ENCODE measurements around the gene SUCLA2.

SUCLA2 gene

GRCh38 chr13:48001114-48001881, at the start of gene SUCLA2:
Gene SUCLA2, minus strand, starts transcription at chr13:48001273. Its CDS starts 4 bp downstream, at chr13:48001269.
- peaks cover 4% of the 10 kb centered on the region for H3K36me3 Mint-ChIP-seq (ENCODE audit: low read depth)
- H3K4me3 Mint-ChIP-seq = peak within 1 kb of the TSS; percentile 92
- ATAC-seq (peak; percentile 100), DNase-seq (peak; percentile 93)
- H3K27ac Mint-ChIP-seq = peak within 1 kb of the TSS; percentile 84
- peaks cover 29% of the 10 kb centered on the region for H3K4me1 Mint-ChIP-seq
- H3K27me3 Mint-ChIP-seq = no peaks in the 10 kb centered on the region
- H3K9me3 Mint-ChIP-seq = no peaks in the 10 kb centered on the region

- no peak overlapping the region for H3K27ac Mint-ChIP-seq
- H3K27me3 Mint-ChIP-seq = no peaks in the 10 kb centered on the region
- DNase-seq (no peak), ATAC-seq (no peak)
- H3K4me3 Mint-ChIP-seq = no peak overlapping the region
- no peaks in the 10 kb centered on the region for H3K9me3 Mint-ChIP-seq
- no peaks in the 10 kb centered on the region for H3K4me1 Mint-ChIP-seq
- H3K36me3 Mint-ChIP-seq (ENCODE audit: low read depth) = peaks cover 38% of the 10 kb centered on the region
Observed at GRCh38 chr13:48050550-48050949, 49.5 kb upstream of the SUCLA2 start.

GRCh38 chr13:48043789-48044503, 42.9 kb upstream of the SUCLA2 start:
- no peaks in the 10 kb centered on the region for H3K27me3 Mint-ChIP-seq
- H3K4me3 Mint-ChIP-seq = no peak overlapping the region
- DNase-seq = no peak
- H3K27ac Mint-ChIP-seq = peak overlapping the region; percentile 32
- peak; percentile 49 for ATAC-seq
- H3K36me3 Mint-ChIP-seq (ENCODE audit: low read depth) = peaks cover 30% of the 10 kb centered on the region
- H3K9me3 Mint-ChIP-seq = no peaks in the 10 kb centered on the region
- peaks cover 20% of the 10 kb centered on the region for H3K4me1 Mint-ChIP-seq

DNA sequence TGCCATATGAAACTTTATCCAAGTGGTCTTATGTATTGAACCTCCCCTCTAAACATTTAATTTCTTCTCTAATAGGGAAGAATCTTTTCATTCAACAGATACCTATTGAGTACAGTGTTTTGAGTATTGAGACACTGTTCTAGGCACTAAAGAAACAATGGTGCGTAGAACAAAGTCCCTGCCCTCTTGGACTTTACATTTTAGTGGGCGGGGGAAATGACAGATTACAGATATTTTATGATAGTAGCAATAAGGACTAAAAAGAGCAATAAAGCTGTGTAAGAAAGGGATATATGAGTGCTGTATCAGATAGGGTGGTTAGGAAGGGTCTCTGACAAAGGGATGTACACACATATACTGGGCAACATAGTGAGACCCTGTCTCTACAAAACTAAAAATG, 41.8 kb upstream of the SUCLA2 start:
- H3K9me3 Mint-ChIP-seq = no peaks in the 10 kb centered on the region
- peak overlapping the region; percentile 27 for H3K27ac Mint-ChIP-seq
- DNase-seq (no peak), ATAC-seq (no peak)
- peaks cover 27% of the 10 kb centered on the region for H3K36me3 Mint-ChIP-seq (ENCODE audit: low read depth)
- peaks cover 31% of the 10 kb centered on the region for H3K4me1 Mint-ChIP-seq
- H3K27me3 Mint-ChIP-seq = no peaks in the 10 kb centered on the region
- H3K4me3 Mint-ChIP-seq = no peak overlapping the region

DNA sequence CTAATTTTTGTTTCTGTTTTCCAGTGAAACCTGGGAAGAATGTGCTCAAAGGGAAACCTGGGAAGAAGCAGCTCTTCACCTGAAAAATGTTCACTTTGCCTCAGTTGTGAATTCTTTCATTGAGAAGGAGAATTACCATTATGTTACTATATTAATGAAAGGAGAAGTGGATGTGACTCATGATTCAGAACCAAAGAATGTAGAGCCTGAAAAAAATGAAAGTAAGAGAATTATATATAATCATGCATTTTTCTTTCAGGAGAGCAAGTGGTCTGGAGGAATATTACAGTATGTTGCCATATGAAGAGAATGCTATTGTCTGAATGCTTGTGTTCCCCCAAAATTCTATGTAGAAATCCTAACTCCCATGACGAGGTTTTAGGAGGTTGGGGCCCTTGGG, 39.8 kb upstream of the SUCLA2 start:
- Mint-ChIP-seq H3K4me3 (no peak overlapping the region), H3K9me3 (no peaks in the 10 kb centered on the region), H3K36me3 (ENCODE audit: low read depth) (peaks cover 18% of the 10 kb centered on the region), H3K4me1 (peaks cover 47% of the 10 kb centered on the region), H3K27ac (no peak overlapping the region), H3K27me3 (no peaks in the 10 kb centered on the region)
- ATAC-seq = no peak
- no peak for DNase-seq

DNA sequence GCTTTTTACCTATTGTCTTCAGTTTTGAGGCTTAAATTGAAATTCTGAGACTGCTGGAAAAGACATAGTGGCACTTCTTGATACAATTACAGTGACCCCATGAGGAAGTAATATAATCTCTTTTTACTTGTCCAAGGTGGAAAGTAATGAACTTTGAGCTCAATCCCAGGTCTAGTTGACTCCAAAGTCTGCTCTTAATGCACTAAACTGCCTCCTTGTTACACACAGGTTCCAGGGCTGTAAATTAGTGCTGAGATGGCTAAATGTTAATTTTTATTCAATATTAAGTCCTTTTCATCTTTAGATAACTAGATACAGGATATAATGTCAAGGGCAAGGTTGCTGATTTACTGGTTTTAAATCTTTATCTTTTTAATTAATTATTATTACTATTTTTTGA, 39.0 kb upstream of the SUCLA2 start:
- H3K36me3 Mint-ChIP-seq (ENCODE audit: low read depth) = peaks cover 15% of the 10 kb centered on the region
- DNase-seq (no peak), ATAC-seq (no peak)
- no peak overlapping the region for H3K4me3 Mint-ChIP-seq
- peaks cover 47% of the 10 kb centered on the region for H3K4me1 Mint-ChIP-seq
- H3K9me3 Mint-ChIP-seq = no peaks in the 10 kb centered on the region
- no peaks in the 10 kb centered on the region for H3K27me3 Mint-ChIP-seq
- H3K27ac Mint-ChIP-seq = no peak overlapping the region

GRCh38 chr13:48038761-48039160, 37.7 kb upstream of the SUCLA2 start:
- Mint-ChIP-seq H3K27me3 (no peaks in the 10 kb centered on the region), H3K4me1 (peaks cover 47% of the 10 kb centered on the region), H3K4me3 (peak overlapping the region; percentile 96), H3K27ac (peak overlapping the region; percentile 98), H3K9me3 (no peaks in the 10 kb centered on the region), H3K36me3 (ENCODE audit: low read depth) (peaks cover 17% of the 10 kb centered on the region)
- ATAC-seq (no peak), DNase-seq (no peak)

- H3K36me3 Mint-ChIP-seq (ENCODE audit: low read depth) = peaks cover 21% of the 10 kb centered on the region
- peaks cover 41% of the 10 kb centered on the region for H3K4me1 Mint-ChIP-seq
- H3K4me3 Mint-ChIP-seq = peak within 1 kb of the TSS; percentile 96
- no peaks in the 10 kb centered on the region for H3K27me3 Mint-ChIP-seq
- DNase-seq (peak; percentile 96), ATAC-seq (peak; percentile 95)
- peak within 1 kb of the TSS; percentile 98 for H3K27ac Mint-ChIP-seq
- no peaks in the 10 kb centered on the region for H3K9me3 Mint-ChIP-seq
Observed at GRCh38 chr13:48037346-48038173, 36.5 kb upstream of the SUCLA2 start, which contains the start of gene NUDT15. Gene NUDT15, plus strand, starts transcription at chr13:48037726. Its CDS starts 21 bp downstream, at chr13:48037747.

DNA sequence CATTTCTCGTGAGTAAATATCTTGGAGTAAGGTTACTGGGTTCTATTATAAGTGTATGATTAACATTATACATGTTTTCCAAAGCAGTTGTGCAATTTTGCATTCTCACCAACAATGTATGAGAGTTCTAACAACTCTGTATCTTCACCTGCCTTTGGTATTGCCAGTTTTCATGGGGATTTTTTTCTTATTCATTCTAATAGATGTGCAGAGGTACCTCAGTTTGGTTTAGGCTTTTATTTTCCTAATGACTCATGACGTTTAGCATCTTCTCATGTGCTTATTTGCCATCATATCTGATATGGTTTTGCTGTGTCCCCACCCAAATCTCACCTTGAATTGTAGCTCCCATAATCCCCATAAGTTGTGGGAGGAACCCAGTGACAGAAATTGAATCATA, 28.8 kb upstream of the SUCLA2 start:
- no peaks in the 10 kb centered on the region for H3K27me3 Mint-ChIP-seq
- H3K4me3 Mint-ChIP-seq = no peak overlapping the region
- DNase-seq = no peak
- ATAC-seq = peak; percentile 49
- peaks cover 30% of the 10 kb centered on the region for H3K36me3 Mint-ChIP-seq (ENCODE audit: low read depth)
- peaks cover 5% of the 10 kb centered on the region for H3K9me3 Mint-ChIP-seq
- H3K27ac Mint-ChIP-seq = no peak overlapping the region
- H3K4me1 Mint-ChIP-seq = peaks cover 9% of the 10 kb centered on the region

DNA sequence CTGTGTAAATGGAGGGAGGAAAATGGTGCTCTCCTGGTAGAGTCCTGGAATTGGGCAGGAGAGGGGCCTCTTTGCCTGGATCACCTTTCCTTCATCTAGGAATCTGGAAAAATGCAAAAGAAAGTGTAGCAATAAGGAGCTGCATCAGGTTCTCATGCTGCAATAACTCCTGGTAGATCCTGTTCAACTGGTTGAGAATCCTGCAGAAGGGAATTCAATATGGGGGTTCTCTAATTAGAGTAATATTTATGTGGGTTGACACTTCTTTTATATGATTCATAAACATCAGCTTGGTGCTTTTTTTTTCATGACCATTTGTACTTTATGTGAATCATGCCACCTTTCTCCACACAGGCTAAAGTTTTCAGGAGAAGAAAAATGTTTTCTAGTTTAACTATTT, 27.0 kb upstream of the SUCLA2 start:
- peaks cover 5% of the 10 kb centered on the region for H3K9me3 Mint-ChIP-seq
- H3K4me1 Mint-ChIP-seq = peaks cover 5% of the 10 kb centered on the region
- DNase-seq (no peak), ATAC-seq (no peak)
- H3K4me3 Mint-ChIP-seq = no peak overlapping the region
- H3K27ac Mint-ChIP-seq = no peak overlapping the region
- H3K36me3 Mint-ChIP-seq (ENCODE audit: low read depth) = peaks cover 25% of the 10 kb centered on the region
- no peaks in the 10 kb centered on the region for H3K27me3 Mint-ChIP-seq

GRCh38 chr13:48019796-48020195, 18.7 kb upstream of the SUCLA2 start:
- Mint-ChIP-seq H3K9me3 (no peaks in the 10 kb centered on the region), H3K27ac (no peak overlapping the region), H3K4me3 (no peak overlapping the region), H3K4me1 (no peaks in the 10 kb centered on the region), H3K27me3 (no peaks in the 10 kb centered on the region), H3K36me3 (ENCODE audit: low read depth) (no peaks in the 10 kb centered on the region)
- ATAC-seq (no peak), DNase-seq (no peak)

- H3K27me3 Mint-ChIP-seq = no peaks in the 10 kb centered on the region
- no peak overlapping the region for H3K4me3 Mint-ChIP-seq
- H3K36me3 Mint-ChIP-seq (ENCODE audit: low read depth) = no peaks in the 10 kb centered on the region
- no peaks in the 10 kb centered on the region for H3K9me3 Mint-ChIP-seq
- no peak for ATAC-seq
- DNase-seq = no peak
- no peak overlapping the region for H3K27ac Mint-ChIP-seq
- H3K4me1 Mint-ChIP-seq = no peaks in the 10 kb centered on the region
Observed at GRCh38 chr13:48018637-48019036, 17.6 kb upstream of the SUCLA2 start.

DNA sequence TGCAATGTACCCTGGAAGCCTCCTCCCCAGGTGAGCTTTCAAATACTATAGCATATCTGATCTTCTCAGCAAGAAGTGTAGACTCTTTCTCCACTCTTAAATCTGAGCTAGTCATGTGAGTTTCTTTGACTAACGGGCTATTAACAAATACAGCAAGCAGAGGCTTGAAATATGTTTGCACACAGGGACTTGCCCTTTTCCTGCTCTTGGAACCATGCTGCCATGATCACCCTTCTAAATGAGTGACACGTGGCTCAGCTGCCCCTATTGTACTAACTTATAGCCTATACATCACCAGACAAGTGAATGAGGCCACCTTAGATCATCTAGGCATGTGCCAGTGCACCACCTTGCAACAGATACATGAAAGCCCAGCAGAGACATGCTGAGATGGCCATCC, 13.3 kb upstream of the SUCLA2 start:
- Mint-ChIP-seq H3K4me1 (no peaks in the 10 kb centered on the region), H3K36me3 (ENCODE audit: low read depth) (no peaks in the 10 kb centered on the region), H3K4me3 (no peak overlapping the region), H3K27ac (no peak overlapping the region), H3K27me3 (no peaks in the 10 kb centered on the region), H3K9me3 (no peaks in the 10 kb centered on the region)
- DNase-seq = no peak
- ATAC-seq = no peak

GRCh38 chr13:48012668-48013067, 11.6 kb upstream of the SUCLA2 start:
- Mint-ChIP-seq H3K4me3 (no peak overlapping the region), H3K9me3 (no peaks in the 10 kb centered on the region), H3K27ac (no peak overlapping the region), H3K27me3 (no peaks in the 10 kb centered on the region), H3K36me3 (ENCODE audit: low read depth) (no peaks in the 10 kb centered on the region), H3K4me1 (no peaks in the 10 kb centered on the region)
- no peak for ATAC-seq
- DNase-seq = no peak
